B cell (primary cell): ENCODE data around the gene RARRES2.

ENCODE experiments used
- CTCF ChIP-seq: fragments of 200-600 bp; IDR thresholded peaks from one replicate; pipeline ENCODE4 v1.8.0; 2022; ENCODE audit warnings: antibody characterized with exemption, mild to moderate bottlenecking
- EZH2 ChIP-seq: IDR thresholded peaks from 2 replicates; pipeline ENCODE4 v1.6.1; 2012; ENCODE audit warnings: borderline replicate concordance, low read depth, mild to moderate bottlenecking, moderate library complexity, low read length; ENCODE audit not compliant: insufficient read depth, poor library complexity, severe bottlenecking

GRCh38 chr7:150377196-150377595 is 35.8 kb upstream of the RARRES2 start:
- TF ChIP-seq CTCF = no peak
- TF ChIP-seq EZH2 = no peak
